Prostate gland (tissue), 2 donors: ENCODE results near the gene EDNRA. TPM values are rescaled to one million over a fixed set of nuclear protein-coding genes. Genes with fewer than 3 reads are reported as not detected.
A peak's percentile ranks its signal among the peaks of the same experiment; 100 is the strongest.

Source experiments
- DNase-seq: peaks from one replicate; pipeline ENCODE4 v3.0.0-alpha.2; 2019; ENCODE audit warnings: low spot score
- H3K27ac ChIP-seq, 2 donors: fragments of 200-600 bp; sonication (generic); 2 replicates each; pipeline ENCODE4 v1.5.1; 2017 to 2019
- H3K27me3 ChIP-seq: fragments of 200-600 bp; sonication (generic); replicated peaks from 2 replicates; pipeline ENCODE4 v1.5.1; 2019; ENCODE audit not compliant: insufficient read depth
- H3K36me3 ChIP-seq, 2 donors: fragments of 200-600 bp; sonication (generic); 1 replicate in 1 of 2; 2 replicates in 1 of 2; pipeline versions ENCODE4 v1.5.1 to v1.8.1; 2017 to 2019
- H3K4me1 ChIP-seq: fragments of 200-600 bp; sonication (generic); replicated peaks from 2 replicates; pipeline ENCODE4 v1.5.1; 2019
- H3K4me3 ChIP-seq, 2 donors: fragments of 200-600 bp; sonication (generic); 2 replicates each; pipeline ENCODE4 v1.5.1; 2017 to 2019
- H3K9me3 ChIP-seq: fragments of 200-600 bp; sonication (generic); 2 replicates; pipeline ENCODE4 v1.5.1; 2017
- CTCF ChIP-seq, 4 experiments: fragments of 200-600 bp in 2 of 4; fragments of 450-650 bp in 2 of 4; sonication (generic) in 2 of 4; IDR thresholded peaks; 1 replicate in 3 of 4; 2 replicates in 1 of 4; pipeline ENCODE4 v1.5.1; 2016 to 2019; ENCODE audit warnings: antibody characterized with exemption in 4 of 4, mild to moderate bottlenecking in 2 of 4, moderate library complexity in 2 of 4
- POLR2A ChIP-seq: fragments of 450-650 bp; IDR thresholded peaks from one replicate; pipeline ENCODE4 v1.6.1; 2016; ENCODE audit warnings: antibody characterized with exemption, mild to moderate bottlenecking
- POLR2AphosphoS5 ChIP-seq: sonication (generic); formaldehyde crosslinking; IDR thresholded peaks from one replicate; pipeline ENCODE4 v1.6.1; 2017; ENCODE audit warnings: antibody characterized with exemption
- WGBS: methylation state at CpG from one replicate; pipeline ENCODE4 v1.1.5; 2018; 5-methylcytosine and 5-hydroxymethylcytosine counted together
- intact Hi-C: fragments of 100-400 bp; cut with DNase I; formaldehyde crosslinking; loops from one replicate; pipeline ENCODE4 v1.14.2; 2022
- total RNA-seq, 2 donors: library from RNA; depleted of rRNA; stranded (reverse); fragments of >200 nt; gene quantifications; one replicate each; pipeline ENCODE4 v1.1.0, GENCODE V29; 2016

EDNRA gene
- total RNA-seq, 2 donors from 2014 or later = 17.8 to 27.3 TPM

- DNase-seq = no peak
- TF ChIP-seq POLR2A = no peak
- TF ChIP-seq POLR2AphosphoS5 = no peak
- TF ChIP-seq CTCF (IDR thresholded peaks at IDR 0.05) = no peak
- Histone ChIP-seq H3K36me3 (no peaks in the 10 kb centered on the region), H3K9me3 (no peaks in the 10 kb centered on the region), H3K4me3 (no peak overlapping the region), H3K27me3 (no peaks in the 10 kb centered on the region), H3K27ac (no peak overlapping the region), H3K4me1 (no peaks in the 10 kb centered on the region)
- intact Hi-C loops = loop anchor here (10.0 kb wide), 1 partner anchor 333 kb away; no protein-coding TSS in a partner anchor
These were observed 6.7 kb downstream of the EDNRA start for GRCh38 chr4:147487616-147488015.

- H3K9me3 ChIP-seq = no peaks in the 10 kb centered on the region
- H3K27ac ChIP-seq = no peak overlapping the region
- intact Hi-C loops = loop anchor here (10.0 kb wide), 1 partner anchor 334 kb away; no protein-coding TSS in a partner anchor
These were observed 7.7 kb downstream of the EDNRA start for GRCh38 chr4:147488556-147488955.

GRCh38 chr4:147491086-147491485, 10.2 kb downstream of the EDNRA start:
- Histone ChIP-seq H3K4me3 (no peak overlapping the region), H3K4me1 (no peaks in the 10 kb centered on the region), H3K9me3 (no peaks in the 10 kb centered on the region), H3K27ac (no peak overlapping the region), H3K27me3 (no peaks in the 10 kb centered on the region), H3K36me3 (no peaks in the 10 kb centered on the region)
- no peak for DNase-seq
- intact Hi-C loops = no loop called here
- 67% methylated on average over 2 of the region's 2 CpGs for WGBS
- no peak for TF ChIP-seq CTCF (IDR thresholded peaks at IDR 0.05)
- TF ChIP-seq POLR2A = no peak

More at GRCh38 chr4:147488556-147488955, 7.7 kb downstream of the EDNRA start:
- H3K27me3 ChIP-seq = no peaks in the 10 kb centered on the region
- no peaks in the 10 kb centered on the region for H3K36me3 ChIP-seq
- 86% methylated on average over 1 of the region's 1 CpG for WGBS
- no peak overlapping the region for H3K4me3 ChIP-seq
- TF ChIP-seq POLR2AphosphoS5 = no peak
- TF ChIP-seq CTCF (IDR thresholded peaks at IDR 0.05) = no peak
- TF ChIP-seq POLR2A = no peak
- H3K4me1 ChIP-seq = no peaks in the 10 kb centered on the region
- DNase-seq = no peak

GRCh38 chr4:147492306-147492705, 11.4 kb downstream of the EDNRA start:
- Histone ChIP-seq H3K4me3 (no peak overlapping the region), H3K27me3 (no peaks in the 10 kb centered on the region), H3K9me3 (no peaks in the 10 kb centered on the region), H3K27ac (peak overlapping the region in 1 of 2 donors; percentile 3), H3K4me1 (no peaks in the 10 kb centered on the region), H3K36me3 (no peaks in the 10 kb centered on the region)
- 7% methylated on average over 2 of the region's 2 CpGs for WGBS
- no peak for DNase-seq
- intact Hi-C loops = no loop called here
- no peak for TF ChIP-seq POLR2AphosphoS5

GRCh38 chr4:147492761-147493160, 11.9 kb downstream of the EDNRA start:
- Histone ChIP-seq H3K4me1 (no peaks in the 10 kb centered on the region), H3K27ac (peak overlapping the region in 1 of 2 donors; percentile 3), H3K27me3 (no peaks in the 10 kb centered on the region), H3K4me3 (no peak overlapping the region), H3K9me3 (no peaks in the 10 kb centered on the region), H3K36me3 (no peaks in the 10 kb centered on the region)
- intact Hi-C loops = no loop called here
- 7% methylated on average over 6 of the region's 6 CpGs for WGBS
- TF ChIP-seq POLR2A = no peak
- TF ChIP-seq CTCF (IDR thresholded peaks at IDR 0.05) = no peak
- TF ChIP-seq POLR2AphosphoS5 = no peak
- DNase-seq = no peak
